HG02571 (cell line): ENCODE measurements around the gene SELENOT.
"Not testable (repeated sequence)": the region's sequence is repeated elsewhere in the genome, so short reads cannot be mapped to it uniquely, and the experiment has no call there.

Experiments
- ATAC-seq: cut with Tn5 transposase; IDR thresholded peaks from one replicate; pipeline ENCODE4 v1.9.1; 2021; ENCODE audit warnings: mild to moderate bottlenecking, moderate library complexity; ENCODE audit not compliant: unreplicated experiment

SELENOT gene, protein sequence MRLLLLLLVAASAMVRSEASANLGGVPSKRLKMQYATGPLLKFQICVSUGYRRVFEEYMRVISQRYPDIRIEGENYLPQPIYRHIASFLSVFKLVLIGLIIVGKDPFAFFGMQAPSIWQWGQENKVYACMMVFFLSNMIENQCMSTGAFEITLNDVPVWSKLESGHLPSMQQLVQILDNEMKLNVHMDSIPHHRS

DNA sequence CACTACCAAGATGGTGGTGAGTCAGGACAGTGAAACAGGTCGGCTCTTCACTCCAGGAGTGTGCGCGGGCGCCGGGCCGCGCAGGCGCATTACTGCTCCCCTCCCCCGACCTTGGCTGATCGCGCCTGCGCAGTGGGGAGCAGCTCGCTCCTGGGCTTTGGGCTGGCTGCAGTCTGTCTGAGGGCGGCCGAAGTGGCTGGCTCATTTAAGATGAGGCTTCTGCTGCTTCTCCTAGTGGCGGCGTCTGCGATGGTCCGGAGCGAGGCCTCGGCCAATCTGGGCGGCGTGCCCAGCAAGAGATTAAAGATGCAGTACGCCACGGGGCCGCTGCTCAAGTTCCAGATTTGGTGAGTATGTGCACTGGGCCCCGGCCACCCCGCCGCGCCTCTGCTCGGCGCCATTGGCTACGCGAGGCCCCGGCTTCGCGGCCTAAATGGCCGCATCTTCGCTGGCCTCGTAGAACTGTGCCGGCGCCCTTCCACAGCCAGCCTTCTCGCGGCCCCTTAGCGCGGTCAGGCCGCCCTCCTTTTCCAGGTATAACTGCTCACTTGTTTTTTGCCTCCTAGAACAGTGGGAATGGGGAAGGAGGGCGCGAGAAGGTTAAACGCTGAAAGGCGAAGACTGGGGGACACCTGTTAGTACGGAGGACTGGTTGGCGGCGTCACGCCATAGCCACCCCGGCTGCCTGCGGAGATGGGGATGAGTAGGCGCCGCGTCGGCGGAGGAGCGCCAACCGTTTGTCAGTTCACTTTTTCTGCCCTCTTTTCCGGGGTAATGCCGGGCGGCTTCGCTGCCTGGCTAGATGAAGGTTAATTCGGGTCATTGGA is at the start of gene SELENOT:
Gene SELENOT, plus strand, starts transcription at position 169 of the 827 bp plus-strand sequence. Its CDS starts 42 bp downstream, at position 211.
- peak; percentile 52 for ATAC-seq

DNA sequence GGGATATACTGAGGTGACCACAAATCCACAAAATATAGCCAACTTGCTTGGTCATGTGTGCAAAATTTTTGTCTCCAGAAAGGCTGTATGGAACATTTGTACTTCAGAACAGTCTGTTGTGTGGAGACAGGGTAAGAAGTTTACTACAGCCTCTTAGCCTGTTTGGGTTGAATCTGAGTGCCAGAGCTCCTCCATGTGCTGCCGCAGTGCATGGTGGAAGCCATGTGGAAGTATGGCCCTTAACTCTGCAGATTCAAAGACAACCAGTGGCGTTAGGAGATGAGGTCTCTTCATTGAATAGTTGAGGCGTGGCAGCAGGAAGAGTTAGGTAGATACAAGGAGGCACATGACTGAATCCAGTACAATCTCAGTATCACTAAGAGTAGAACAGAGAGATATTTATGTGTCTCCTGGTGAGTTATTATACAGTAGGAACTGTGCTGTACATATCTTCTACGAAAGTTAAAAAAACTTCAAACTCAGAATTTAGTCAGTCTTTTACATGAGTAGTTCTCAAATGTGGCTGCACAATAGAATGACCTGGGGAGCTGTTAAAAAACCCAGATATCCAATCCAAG is 47.2 kb upstream of the SELENOT start:
- ATAC-seq, result no peak

DNA sequence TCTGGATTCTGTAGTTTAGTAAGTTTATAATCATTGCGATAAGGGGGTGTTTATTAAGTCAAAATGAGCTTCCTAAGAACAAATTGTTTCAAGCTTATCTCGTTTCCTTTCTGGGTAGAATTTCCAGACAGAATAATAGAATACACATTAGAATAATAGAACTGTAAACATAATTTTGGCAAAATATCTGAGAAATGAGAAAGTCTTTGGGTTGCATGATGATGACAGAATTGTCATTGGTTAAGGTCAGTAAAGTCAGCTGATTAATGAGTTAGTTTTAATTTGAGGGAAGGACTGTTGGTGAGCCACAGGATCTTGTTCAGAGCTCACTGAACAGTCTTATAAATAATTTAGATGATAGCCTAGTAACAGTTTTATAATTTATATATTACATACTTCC is 46.3 kb upstream of the SELENOT start:
- no peak for ATAC-seq

DNA sequence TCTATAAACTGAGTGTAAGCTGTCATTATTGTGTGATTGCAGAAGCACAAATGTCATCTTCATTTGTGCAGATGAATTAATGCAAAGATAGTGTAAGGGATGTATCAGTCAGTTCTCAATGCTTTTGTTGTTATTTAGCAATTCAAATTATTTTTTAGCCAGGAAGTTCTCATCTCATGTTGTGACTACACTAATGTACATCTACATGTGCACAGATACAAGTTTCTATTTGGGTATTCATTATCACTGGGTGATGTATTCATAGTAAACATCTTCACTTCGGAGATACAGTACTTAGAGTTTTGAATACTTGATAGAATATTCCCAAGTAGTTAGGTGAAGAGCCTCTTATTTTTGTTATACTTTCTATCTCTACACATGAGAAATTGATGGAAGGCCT is 45.4 kb upstream of the SELENOT start:
- no peak for ATAC-seq

DNA sequence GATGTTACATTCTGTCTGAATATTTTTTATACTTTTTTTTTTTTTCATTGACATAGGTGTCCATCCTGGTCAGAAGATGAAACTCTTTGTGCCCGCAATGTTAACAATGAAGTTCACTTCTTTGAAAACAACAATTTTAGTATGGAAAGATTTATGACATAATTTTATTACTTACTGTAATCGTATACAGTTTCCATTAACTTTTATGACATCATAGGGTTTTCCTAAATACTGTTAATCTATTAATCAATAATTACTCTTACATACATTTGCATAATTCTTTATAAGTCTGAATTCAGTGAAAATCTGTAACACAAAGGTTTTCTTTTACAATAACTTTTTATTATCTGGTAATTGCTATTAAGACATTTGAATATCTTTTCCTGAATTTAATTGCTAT is 38.9 kb upstream of the SELENOT start:
- no peak for ATAC-seq

DNA sequence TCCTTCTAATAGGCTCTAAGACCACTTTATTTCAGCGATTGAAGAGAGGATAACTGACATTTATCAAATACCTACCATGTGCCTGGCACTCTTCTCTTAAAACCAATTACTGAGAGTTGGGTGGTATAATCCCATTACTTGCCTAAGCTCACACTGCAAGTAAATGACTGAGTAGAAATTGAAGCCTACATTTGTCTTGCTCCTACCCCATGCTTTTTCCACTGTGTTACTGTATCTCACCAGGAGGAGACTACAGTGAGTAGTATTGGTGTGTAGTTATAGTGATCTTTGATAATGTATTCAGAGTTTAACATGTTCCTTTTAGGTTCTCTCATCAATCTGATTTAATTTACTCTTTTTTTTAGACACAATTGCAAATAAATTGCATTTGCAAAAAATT is 35.8 kb upstream of the SELENOT start:
- ATAC-seq, result no peak

DNA sequence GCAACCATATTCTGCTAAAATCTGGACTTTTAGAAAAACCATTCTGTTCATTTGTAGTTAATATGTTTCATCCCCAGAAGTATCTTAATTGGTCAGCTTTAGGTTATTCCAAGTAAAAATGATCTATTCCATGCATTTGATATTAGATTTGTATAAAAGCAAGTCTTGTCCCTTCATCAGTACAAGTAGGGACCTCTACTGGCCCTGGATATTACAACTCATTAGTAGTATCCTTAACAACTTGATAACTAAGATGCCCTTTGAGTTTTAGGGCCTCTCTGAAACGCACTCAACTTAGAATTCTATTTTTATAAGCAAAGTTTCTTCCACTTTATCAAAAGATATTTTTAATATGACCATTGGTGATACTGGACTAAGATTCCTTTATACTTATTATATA is 25.3 kb upstream of the SELENOT start:
- ATAC-seq, result no peak

DNA sequence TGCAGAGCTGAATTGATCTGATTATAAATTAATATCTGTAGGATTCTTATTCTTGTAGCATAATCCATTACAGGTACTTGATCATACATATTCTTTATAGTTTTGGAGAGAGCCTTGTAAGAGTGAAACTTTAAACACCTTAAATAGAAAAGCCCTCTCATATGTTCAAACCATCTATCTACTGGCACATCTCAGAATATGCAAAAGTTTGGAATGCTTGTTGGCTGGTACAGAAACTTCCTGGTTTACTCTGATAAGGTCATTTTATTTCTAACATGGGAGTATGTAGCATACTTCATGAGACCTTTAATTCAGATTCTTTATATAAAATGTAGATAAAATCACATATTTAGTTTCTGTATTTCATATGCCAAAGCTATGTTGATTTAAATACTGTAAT is 21.9 kb upstream of the SELENOT start:
- ATAC-seq, result no peak

DNA sequence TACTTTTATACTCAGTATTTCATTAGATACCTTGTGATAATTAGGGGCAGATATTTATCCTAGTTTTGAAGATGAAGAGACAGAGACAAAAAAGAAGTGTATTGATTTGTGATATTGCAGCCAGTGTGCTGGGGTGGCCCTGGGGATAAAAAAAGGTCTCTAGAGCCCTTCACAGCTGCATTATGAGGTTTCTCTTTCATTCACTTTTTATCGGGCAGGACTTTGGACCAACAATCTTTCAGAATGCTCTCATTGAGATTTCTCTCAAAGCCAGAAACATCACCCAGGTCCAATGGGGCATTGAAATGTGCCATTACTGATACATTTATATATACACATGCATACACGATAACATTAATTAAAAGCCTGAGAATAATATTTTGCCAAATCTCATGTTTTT is 20.5 kb upstream of the SELENOT start:
- ATAC-seq, result peak; percentile 67

DNA sequence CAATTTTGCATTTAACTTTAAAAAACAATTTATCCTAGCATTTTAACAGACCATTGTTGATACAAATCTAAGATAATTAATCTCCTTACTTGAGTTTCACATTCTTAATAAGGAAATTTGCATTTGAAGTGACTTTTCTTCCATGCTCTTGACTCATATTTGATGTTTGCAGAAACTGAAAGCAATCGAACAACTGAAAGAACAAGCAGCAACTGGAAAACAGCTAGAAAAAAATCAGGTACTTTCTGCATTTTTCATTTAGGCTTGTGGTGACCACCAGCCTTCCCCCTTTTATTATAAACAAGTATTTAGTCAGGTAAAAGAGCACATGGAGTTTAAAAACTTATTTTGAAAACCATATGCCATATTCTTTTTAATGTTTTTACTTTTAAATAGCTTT is 20.1 kb upstream of the SELENOT start:
- peak; percentile 60 for ATAC-seq

DNA sequence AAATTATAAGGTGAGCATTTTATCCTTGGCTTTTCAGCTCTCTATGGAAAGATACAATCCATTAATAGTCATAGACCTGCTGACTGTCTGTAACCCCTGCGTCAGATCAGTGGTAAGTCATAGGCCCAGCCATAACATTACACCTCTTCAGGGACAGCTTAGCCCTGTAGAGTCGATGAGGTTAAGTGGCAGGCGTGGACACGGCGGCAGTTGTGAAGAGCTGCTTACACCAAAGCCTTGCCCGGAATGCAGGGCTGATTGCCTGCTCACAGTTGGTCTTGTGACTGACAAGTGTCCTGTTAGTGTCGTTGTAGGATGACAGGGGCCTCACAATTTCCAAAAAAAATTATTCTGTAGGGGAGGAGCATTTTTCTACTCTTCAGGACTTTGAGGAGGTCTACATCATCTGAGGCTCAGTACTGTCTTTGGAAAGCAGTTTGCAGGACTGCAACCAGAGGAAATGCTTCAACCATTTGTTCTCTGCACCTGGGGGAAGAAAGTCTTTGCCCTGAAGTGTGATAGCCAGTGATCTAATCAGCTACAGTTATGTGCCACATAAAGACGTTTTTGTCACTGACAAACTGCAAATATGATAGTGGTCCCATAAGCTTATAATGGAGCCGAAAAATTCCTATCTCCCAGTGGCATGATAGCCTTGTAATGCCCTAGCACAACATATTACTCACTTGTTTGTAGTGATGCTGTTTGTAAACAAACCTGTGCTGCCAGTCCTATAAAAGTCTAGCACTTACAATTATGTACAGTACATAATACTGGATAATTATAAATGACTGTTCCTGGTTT is 14.9 kb upstream of the SELENOT start:
- ATAC-seq, result no peak

DNA sequence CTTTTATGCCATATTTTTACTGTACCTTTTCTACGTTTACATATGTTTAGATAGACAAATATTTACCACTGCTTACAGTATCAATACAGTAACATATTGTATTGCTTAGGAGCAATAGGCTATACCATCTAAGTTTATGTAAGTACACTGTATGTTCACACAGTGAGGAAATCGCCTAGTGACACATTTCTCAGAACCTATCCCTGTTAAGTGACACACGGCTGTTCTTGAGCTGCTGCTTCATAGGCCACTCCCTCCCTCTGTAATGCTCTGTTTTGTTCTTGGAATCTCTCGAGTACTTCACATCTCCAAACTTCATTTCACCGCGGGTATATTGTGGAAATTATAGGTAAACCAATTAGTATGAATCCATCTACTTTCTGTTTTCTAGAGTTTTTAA is 13.4 kb upstream of the SELENOT start:
- no peak for ATAC-seq

DNA sequence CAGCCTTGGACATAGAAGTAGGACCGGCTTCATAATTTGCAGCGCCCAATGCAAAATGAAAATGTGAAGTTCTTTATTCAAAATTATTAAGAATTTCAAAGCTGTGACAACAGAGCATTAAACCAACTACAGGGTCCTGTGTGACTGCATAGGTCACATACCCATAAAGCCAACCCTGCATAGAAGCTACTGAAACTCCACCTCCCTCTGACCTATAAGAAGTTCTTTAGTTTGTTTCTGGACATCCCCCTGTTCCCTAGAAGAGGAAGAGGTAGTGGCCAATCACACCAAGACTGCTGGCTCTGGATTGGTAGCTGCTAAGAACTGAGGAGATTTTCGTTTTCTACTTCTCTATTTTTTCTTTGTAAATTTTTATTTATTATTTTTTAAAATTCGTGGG is 9.0 kb upstream of the SELENOT start:
- ATAC-seq, result no peak

DNA sequence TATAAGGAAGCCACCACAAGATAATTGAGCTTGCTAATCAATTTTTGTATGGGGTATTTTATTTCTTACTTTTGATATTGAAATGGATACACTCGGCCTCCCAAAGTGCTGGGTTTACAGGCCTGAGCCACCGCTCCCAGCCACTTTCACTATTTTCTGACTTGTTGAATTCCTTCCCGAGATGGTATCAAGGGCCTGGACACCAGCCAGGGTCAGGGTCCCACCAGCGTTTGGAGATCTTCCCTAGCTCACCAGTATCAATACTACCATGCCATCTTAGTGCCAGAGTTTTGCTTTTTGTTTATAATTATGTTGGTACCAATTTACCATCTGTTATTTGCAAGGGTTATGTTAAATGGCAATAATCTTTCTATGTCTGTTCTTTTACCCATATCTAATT is 5.5 kb upstream of the SELENOT start:
- ATAC-seq, result no peak

DNA sequence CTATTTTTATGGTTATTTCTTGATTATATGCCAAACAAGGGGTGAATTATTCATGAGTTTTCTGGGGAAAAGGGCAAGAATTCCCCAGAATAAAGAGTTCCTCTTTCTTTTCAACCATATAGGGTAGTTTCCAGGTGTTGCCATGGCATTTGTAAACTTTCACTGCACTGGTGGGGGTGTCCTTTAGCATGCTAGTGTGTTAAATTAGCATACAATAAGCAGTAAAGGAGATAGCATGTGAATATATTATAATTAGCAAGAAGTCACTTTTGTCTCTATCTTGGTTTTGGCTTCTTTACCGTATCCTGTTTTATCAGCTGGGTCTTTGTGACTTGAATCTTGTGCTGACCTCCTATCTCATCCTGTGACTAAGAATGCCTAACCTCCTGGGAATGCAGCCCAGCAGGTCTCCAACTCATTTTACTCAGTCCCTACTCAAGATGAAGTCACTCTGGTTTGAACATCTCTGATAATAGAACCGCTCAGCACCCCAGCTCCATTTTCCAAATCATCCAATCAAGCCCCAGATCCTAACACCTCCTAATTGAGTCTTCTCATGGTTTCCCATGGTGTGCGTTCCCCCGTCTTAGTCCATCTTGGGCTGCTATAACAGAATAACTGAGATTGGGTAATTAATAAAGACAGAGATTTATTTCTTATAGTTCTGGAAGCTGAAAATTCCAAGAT is 3.4 kb upstream of the SELENOT start:
- ATAC-seq, result no peak

DNA sequence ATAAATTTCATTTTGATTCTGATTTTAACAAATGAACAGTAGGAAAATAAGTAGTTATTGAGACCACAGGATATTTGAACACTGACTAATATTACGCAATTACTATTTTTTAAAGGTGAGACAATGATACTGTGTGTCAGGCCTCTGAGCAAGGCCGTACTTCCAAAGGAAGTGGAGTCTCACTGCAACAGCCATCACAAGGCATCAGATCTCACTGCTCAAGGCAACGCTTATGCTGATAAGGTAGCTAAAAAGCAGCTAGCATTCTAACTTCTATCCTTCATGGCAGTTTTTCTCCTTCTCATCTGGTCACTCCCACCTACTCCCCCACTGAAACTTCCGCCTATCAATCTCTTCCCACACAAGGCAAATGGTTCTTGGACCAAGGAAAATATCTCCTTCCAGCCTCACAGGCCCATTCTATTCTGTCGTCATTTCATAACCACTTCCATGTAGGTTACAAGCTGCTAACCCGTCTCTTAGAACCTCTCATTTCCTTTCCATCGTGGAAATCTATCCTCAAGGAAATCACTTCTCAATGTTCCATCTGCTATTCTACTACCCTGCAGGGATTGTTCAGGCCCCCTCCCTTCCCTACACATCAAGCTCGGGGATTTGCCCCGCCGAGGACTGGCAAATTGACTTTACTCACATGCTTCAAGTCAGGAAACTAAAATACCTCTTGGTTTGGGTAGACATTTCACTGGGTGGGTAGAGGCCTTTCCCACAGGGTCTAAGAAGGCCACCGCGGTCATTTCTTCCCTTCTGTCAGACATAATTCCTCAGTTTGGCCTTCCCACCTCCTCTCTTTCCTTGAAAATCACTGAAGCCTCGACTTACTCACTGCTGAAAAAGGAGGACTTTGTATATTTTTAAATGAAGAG is 2.2 kb upstream of the SELENOT start:
- not testable (repeated sequence) for ATAC-seq

DNA sequence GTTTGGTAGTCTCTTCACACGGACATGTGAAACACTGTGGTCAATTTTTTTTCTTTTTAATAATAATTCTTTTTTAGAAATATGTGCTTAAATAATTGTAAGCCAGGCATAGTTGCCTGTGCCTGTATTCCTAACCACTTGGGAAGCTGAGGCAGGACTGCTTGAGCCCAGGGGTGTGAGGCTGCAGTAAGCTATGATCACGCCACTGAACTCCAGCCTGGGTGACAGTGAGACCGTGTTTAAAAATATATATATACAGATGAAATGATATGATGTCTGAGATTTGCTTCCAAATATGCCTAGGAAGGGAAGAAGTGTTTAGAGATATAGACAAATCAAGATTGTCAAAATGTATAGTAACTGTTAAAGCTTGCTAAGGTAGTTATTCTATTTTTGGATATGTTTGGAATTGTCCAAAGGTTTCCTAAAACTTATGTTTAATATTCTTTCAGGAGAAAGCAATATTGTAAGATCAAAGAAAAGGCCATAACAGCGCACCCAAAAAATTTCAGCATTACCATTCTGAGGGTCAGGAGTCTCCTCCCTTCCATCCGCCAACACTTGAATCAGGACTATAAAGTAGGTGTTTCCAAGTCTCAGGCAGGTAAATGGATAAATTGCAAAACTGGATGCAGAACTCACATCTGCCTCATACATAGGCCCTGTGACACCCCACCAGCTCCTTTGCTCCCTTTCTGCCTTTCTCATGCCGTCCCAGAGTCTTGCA is 532 bp upstream of the SELENOT start:
- peak; percentile 11 for ATAC-seq

DNA sequence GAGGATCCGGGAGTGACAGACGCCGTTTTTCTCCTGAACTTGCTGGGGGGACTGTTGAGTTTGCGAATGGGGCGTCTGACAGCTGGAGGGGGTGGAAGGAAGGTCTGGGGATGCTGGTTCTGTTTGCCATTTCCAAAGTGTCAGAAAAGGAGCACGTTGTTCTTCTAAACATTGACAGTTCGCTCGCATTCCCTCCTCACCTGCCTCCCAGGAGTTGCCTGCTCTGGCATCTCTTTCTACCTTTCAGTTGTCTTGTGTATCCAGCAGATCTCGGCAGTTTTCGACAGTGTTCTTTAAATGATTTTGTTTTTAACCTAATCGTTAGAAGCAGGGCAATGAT is 829 bp downstream of the SELENOT start:
- no peak for ATAC-seq

DNA sequence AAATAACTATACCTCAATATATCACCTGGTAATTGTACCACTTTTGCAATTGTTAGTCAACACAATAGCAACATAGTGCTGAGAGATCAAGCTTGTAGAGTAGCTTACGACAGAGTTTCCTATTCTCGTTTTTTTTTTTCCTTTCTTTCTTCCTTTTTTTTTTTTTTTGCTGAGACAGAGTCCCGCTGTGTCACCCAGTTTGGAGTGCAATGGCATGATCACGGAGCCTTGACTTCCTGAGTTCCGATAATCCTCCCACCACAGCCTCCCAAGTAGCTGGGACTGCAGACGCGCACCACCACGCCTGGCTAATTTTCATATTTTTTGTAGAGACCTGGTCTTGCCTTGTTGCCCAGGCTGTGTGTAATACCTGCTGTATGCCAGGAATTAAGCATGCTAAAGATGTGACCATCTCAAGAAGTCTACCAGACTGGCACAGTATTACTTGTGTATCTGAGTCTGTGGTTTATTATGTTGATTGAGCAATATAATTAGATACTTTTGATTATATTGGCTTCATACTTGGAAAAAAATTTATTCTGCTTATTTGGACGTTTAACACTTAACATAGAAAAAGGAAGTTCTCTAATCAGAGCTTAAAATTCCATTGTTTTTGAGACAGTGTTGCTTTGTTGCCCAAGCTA is 3.0 kb downstream of the SELENOT start:
- no peak for ATAC-seq
